Activated T-cell treated with anti-CD3 and anti-CD28 coated beads for 1 hour (primary cell): ENCODE results near the gene GPR108.
A peak's percentile ranks its signal among the peaks of the same experiment; 100 is the strongest.
"Not testable (repeated sequence)": the region's sequence is repeated elsewhere in the genome, so short reads cannot be mapped to it uniquely, and the experiment has no call there.

Experiments
- DNase-seq: peaks from one replicate; pipeline ENCODE4 v3.0.0-alpha.2; 2020; ENCODE audit warnings: low read depth

Gene GPR108

GRCh38 chr19:6737284-6737872, at the start of gene GPR108:
Gene GPR108, minus strand, starts transcription at chr19:6737580. Its CDS starts 4 bp downstream, at chr19:6737576.
- peak; percentile 97 for DNase-seq

DNA sequence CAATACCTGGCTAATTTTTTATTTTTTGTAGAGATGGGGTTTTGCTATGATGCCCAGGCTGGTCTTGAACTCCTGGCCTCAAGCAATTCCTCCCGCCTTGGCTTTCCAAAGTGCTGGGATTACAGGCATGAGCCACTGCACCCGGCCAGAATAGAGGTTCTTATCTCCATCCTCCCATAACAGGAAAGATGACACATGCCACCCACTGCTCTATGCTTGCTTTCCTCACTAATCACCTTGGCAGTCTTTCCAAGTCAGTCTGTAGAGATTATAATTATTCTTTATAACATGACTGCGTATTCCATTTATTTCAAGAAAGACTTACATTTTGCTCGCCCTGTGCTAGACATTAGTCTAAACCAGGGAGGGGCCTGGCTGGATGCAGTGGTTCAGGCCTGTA, 41.8 kb upstream of the GPR108 start:
- DNase-seq, result no peak

- DNase-seq, result no peak
Measured at GRCh38 chr19:6778386-6778785, 41.0 kb upstream of the GPR108 start.

GRCh38 chr19:6777434-6777833, 40.1 kb upstream of the GPR108 start:
- no peak for DNase-seq

GRCh38 chr19:6776999-6777398, 39.6 kb upstream of the GPR108 start:
- no peak for DNase-seq

DNA sequence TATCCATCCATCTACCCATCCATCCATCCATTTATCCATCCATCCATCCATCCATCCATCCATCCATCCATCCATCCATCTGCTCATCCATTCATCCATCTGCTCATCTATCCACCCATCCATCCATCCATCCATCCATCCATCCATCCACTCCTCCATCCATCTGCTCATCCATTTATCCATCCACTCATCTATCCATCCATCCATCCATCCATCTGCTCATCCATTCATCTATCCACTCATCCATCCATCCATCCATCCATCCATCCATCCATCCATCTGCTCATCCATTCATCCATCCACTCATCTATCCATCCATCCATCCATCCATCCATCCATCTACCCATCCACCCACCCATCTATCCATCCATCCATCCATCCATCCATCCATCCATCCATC, 38.7 kb upstream of the GPR108 start:
- not testable (repeated sequence) for DNase-seq

GRCh38 chr19:6774821-6775707, 37.7 kb upstream of the GPR108 start:
- no peak for DNase-seq

- DNase-seq, result peak; percentile 37
Measured at GRCh38 chr19:6773323-6773931, 36.0 kb upstream of the GPR108 start.

DNA sequence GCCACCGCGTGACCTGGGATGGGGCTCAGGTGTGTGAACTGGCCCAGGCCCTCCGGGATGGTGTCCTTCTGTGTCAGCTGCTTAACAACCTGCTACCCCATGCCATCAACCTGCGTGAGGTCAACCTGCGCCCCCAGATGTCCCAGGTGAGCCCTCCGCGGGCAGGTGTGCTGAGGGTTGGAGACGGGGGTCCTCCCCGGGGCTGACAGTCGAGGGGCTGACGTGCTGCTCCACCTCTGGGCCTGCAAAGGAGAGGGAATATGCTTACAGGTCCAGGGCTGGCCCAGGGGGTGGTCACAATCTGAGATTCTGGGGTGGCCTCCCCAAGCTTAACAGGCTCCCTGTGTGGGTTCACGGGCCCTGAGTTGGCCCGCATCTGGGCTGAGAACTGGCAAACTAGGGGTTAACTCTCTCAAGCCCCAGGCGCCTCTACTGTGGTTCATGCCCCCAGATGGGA, 35.5 kb upstream of the GPR108 start:
- no peak for DNase-seq

DNA sequence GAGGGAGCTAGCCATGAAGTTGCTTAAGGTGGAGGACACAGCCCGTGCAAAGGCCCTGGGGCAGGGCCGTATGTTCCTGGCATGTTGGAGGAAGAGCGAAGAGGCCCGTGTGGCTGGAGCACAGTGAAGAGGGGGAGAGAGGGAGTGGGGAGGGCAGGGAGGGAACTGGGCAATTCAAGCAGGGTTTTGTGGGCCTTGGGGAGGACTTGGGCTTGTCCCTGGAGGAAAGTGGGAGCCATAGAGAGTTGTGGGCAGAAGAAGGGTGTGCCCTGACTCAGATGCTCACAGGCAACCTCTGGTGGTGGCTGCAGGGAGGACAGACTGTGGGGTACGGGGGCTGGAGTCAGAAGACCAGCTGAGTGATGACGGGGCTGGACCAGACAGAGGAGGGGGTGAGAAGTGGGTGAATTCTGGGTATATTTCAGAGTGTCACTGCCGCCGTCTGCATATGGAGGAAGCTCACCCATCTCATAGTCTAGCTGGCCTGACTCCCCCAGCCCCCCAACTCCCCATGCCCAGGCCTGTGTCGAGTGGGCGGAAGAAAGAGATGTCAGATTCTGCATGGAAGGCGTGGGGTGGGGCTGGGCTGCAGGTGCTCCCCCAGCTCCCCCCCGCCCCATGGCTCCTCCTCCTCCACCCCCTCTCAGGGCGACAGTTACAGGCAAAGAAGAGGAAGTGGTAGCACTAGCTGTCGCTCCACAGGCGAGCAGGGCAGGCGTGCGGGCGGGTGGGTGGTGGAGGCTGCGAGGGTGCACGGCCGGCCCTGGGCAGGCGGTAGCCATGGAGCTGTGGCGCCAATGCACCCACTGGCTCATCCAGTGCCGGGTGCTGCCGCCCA, 34.9 kb upstream of the GPR108 start, which contains the start of gene VAV1:
Gene VAV1, plus strand, starts transcription at position 681 of the 838 bp plus-strand sequence. Its CDS starts 100 bp downstream, at position 781.
- peak; percentile 81 for DNase-seq

- DNase-seq, result not testable (repeated sequence)
Measured at GRCh38 chr19:6771648-6772027, 34.3 kb upstream of the GPR108 start.

- DNase-seq, result no peak
Measured at GRCh38 chr19:6769006-6769619, 31.7 kb upstream of the GPR108 start.

DNA sequence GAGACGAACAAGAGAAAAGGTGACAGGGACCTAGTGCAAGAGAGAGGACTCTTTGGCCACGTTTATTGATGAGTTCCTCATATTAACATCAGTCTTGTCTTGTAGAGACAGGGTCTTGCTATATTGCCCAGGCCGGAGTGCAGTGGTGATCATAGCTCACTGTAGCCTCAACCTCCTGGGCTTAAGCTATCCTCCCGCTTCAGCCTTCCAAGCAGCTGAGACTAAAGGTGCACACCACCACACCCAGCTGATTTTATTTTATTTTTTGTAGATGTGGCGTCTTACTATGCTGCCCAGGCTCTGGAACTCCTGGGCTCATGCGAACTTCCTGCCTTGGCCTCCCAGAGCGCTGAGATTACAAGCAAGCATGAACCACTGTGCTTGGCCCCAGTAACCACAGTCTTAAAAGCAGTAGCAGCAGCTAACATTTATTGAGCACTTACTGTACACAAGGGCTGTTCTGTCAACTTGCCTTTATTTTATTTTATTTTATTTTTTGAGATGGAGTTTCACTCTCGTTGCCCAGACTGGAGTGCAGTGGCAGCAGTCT, 30.9 kb upstream of the GPR108 start:
- no peak for DNase-seq

DNA sequence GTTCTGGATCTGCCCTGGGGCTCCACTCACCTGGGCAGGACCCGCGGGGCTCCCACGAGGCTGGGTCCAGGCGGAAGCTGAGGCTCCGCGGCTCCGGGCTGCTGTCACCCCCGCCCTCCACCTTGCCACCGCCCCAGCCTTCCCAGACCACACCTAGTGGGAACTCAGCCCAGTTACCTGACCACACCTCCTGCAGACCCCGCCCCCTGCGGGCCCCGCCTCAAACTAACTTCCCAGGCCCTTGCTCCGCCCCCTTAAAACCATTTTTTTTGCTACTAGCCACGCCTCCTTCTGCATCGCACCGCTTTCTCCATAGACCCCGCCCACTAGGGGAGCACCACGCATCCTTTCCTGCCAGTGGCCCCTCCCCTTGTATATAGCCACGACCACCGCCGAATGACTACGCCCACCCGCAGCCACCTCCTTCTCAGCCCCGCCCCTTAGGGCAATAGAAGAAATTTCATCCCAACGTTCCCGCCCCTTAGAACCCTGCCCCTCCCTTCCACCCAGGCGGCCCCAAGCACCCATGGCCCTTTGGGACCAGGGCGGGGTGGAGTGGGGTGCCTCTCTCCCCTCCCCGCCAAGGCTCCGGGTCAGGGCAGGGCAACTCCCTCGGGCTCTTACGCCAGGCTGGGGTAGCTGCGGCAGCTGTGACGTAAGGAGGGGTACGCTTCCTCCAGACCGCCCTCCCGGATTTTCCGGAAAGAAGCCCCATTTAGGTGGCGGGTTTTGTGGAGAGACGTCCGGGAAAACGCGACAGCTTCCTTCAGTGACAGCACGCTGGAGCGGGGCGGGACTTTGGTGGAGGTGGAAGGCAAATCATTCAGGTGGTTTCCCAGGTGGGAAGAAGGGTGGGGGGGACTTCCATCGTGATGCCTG, 30.2 kb upstream of the GPR108 start, which contains the start of gene SH2D3A:
Gene SH2D3A, minus strand, starts transcription at position 79 of the 879 bp plus-strand sequence. CDS start 3,687 bp downstream, outside the sequence.
- peak; percentile 94 for DNase-seq

DNA sequence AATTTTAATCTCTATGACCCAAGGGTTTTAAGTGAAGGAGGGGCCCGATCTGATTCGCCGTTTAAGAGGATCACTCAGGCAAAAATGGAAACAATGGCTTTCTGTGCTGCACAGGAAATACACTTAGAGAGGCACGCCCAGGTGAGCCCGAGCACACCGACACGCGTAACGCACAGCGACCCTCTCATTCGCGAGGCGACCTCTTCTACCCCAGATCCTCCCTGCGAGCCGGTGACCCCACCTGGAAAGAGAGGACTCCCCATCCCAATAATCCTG, 29.6 kb upstream of the GPR108 start:
- DNase-seq, result no peak

- DNase-seq, result no peak
Measured at GRCh38 chr19:6766357-6767080, 29.1 kb upstream of the GPR108 start.

GRCh38 chr19:6765738-6766356, 28.5 kb upstream of the GPR108 start:
- no peak for DNase-seq

DNA sequence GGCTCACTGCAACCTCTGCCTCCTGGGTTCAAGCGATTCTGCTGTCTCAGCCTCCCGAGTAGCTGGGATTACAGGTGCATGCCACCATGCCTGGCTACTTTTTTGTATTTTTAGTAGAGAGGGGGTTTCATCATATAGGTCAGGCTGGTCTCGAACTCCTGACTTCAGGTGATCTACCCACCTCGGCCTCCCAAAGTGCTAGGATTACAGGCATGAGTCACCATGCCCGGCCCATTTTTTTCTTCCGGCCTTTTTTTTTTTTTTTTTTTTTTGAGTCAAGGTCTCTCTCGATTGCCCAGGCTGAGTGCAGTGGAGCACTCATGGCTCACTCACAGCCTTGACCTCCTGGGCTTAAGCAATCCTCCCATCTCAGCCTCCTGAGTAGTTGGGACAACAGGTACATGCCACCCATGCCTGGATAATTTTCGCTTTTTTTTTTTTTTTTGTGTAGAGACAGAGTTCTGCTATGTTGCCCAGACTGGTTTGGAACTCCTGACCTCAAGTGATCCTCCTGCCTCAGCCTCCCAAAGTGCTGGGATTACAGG, 24.9 kb upstream of the GPR108 start:
- not testable (repeated sequence) for DNase-seq
